Activated CD4-positive, alpha-beta T cell treated with anti-CD3 and anti-CD28 coated beads for 36 hours (primary cell): Measurements from ENCODE around the gene CLDN15. TPM values are rescaled to one million over a fixed set of nuclear protein-coding genes. Genes with fewer than 3 reads are reported as not detected.

Experiments used
- ATAC-seq: fragments of 200-7000 bp; cut with Tn5 transposase; one replicate; pipeline ENCODE4 v1.10.0; 2021; ENCODE audit warnings: mild to moderate bottlenecking, moderate library complexity
- CTCF ChIA-PET: fragments of 350-600 bp; sonication (Branson Sonifier 250); formaldehyde crosslinking; loops from one replicate; lab custom pipeline; 2021; ENCODE audit warnings: antibody characterized with exemption; lab: Charles Lee
- POLR2A ChIA-PET: fragments of 350-600 bp; sonication (Branson Sonifier 250); formaldehyde crosslinking; loops from one replicate; lab custom pipeline; 2021; ENCODE audit warnings: antibody characterized with exemption, inconsistent platforms; lab: Charles Lee
- DNase-seq: peaks from one replicate; pipeline ENCODE4 v3.0.0-alpha.2; 2020
- H3K27ac Mint-ChIP-seq: one replicate; pipeline ENCODE4 v1.8.0; 2021; ENCODE audit warnings: mixed read lengths
- H3K27me3 Mint-ChIP-seq: one replicate; pipeline ENCODE4 v1.8.0; 2021; ENCODE audit warnings: mixed read lengths
- H3K36me3 Mint-ChIP-seq: one replicate; pipeline ENCODE4 v1.8.0; 2021; ENCODE audit warnings: low read depth, mixed read lengths
- H3K4me1 Mint-ChIP-seq: one replicate; pipeline ENCODE4 v1.8.0; 2021; ENCODE audit warnings: mixed read lengths
- H3K4me3 Mint-ChIP-seq: one replicate; pipeline ENCODE4 v1.8.0; 2021; ENCODE audit warnings: mild to moderate bottlenecking, moderate library complexity, mixed read lengths
- H3K9me3 Mint-ChIP-seq: one replicate; pipeline ENCODE4 v1.8.0; 2021; ENCODE audit warnings: low read depth, mixed read lengths
- intact Hi-C, 2 experiments: fragments of 100-400 bp; cut with DNase I in 1 of 2; cut with micrococcal nuclease in 1 of 2; formaldehyde crosslinking; loops; one replicate each; pipeline versions ENCODE4 v1.14.2 to v1.15.1; 2022 to 2024; cut with DNase I, micrococcal nuclease
- total RNA-seq, 2 experiments: library from RNA; stranded (reverse); gene quantifications; one replicate each; pipeline ENCODE4 v1.2.3, GENCODE V29; 2021

CLDN15 gene
- total RNA-seq, 2 experiments from 2014 or later = 16.4 to 17.2 TPM

- ChIA-PET POLR2A (no interaction called here), CTCF (interaction anchor here (1.3 to 1.4 kb wide), 2 partner anchors 30 to 60 kb away, joined by 4 read pairs; no protein-coding TSS in a partner anchor)
- Mint-ChIP-seq H3K9me3 (no peaks in the 10 kb centered on the region), H3K27ac (no peak overlapping the region), H3K4me1 (peaks cover 19% of the 10 kb centered on the region), H3K4me3 (no peak overlapping the region), H3K27me3 (no peaks in the 10 kb centered on the region), H3K36me3 (peaks cover 19% of the 10 kb centered on the region)
- DNase-seq (no peak), ATAC-seq (no peak)
- intact Hi-C loops = no loop called here
Measured at GRCh38 chr7:101222275-101222830, 15.2 kb downstream of the CLDN15 start.

GRCh38 chr7:101220295-101220694 is 17.3 kb downstream of the CLDN15 start:
- peaks cover 31% of the 10 kb centered on the region for H3K4me1 Mint-ChIP-seq
- H3K27me3 Mint-ChIP-seq = no peaks in the 10 kb centered on the region
- ATAC-seq (no peak), DNase-seq (no peak)
- ChIA-PET POLR2A (no interaction called here), CTCF (interaction anchor here (0.7 to 4.3 kb wide), 5 partner anchors 8 to 367 kb away, joined by 3 to 38 read pairs (median 4); partner anchors contain the start of gene FIS1)
- H3K4me3 Mint-ChIP-seq = no peak overlapping the region
- no peak overlapping the region for H3K27ac Mint-ChIP-seq
- intact Hi-C loops = no loop called here
- H3K9me3 Mint-ChIP-seq = no peaks in the 10 kb centered on the region
- peaks cover 24% of the 10 kb centered on the region for H3K36me3 Mint-ChIP-seq

GRCh38 chr7:101218236-101219125 is 19.1 kb downstream of the CLDN15 start:
- intact Hi-C loops = loop anchor here (1.0 to 10.0 kb wide), 7 partner anchors 26 to 511 kb away; partner anchors contain the start of genes IFT22 (in 1 of the 2), POP7 (in 1 of the 2) and UFSP1 (in 1 of the 2)
- H3K27ac Mint-ChIP-seq = peak overlapping the region; percentile 85
- ChIA-PET CTCF (interaction anchor here (0.7 to 4.3 kb wide), 15 partner anchors 8 to 513 kb away, joined by 3 to 38 read pairs (median 6); partner anchors contain the start of genes FIS1 and POP7), POLR2A (interaction anchor here (0.6 to 1.6 kb wide), 5 partner anchors 8 to 512 kb away, joined by 3 to 9 read pairs (median 4); partner anchors contain the start of genes POP7 and SRRT)
- ATAC-seq (peak; percentile 11), DNase-seq (no peak)
- peak overlapping the region; percentile 99 for H3K4me3 Mint-ChIP-seq
- peaks cover 31% of the 10 kb centered on the region for H3K4me1 Mint-ChIP-seq
- peaks cover 20% of the 10 kb centered on the region for H3K36me3 Mint-ChIP-seq
- H3K27me3 Mint-ChIP-seq = no peaks in the 10 kb centered on the region
- H3K9me3 Mint-ChIP-seq = no peaks in the 10 kb centered on the region

- peaks cover 31% of the 10 kb centered on the region for H3K4me1 Mint-ChIP-seq
- DNase-seq = peak; percentile 97
- POLR2A ChIA-PET = interaction anchor here (0.5 to 1.6 kb wide), 7 partner anchors 9 to 1920 kb away, joined by 3 to 9 read pairs (median 3); partner anchors contain the start of genes POP7 and SRRT
- H3K4me3 Mint-ChIP-seq = peak within 1 kb of the TSS; percentile 99
- peak; percentile 88 for ATAC-seq
- intact Hi-C loops = loop anchor here (1.0 to 10.0 kb wide), 12 partner anchors 27 to 510 kb away; partner anchors contain the start of genes AP1S1 (in 1 of the 2), IFT22 (in 1 of the 2), POP7 (in 1 of the 2) and SRRT (in 1 of the 2)
- CTCF ChIA-PET = interaction anchor here (0.6 to 4.3 kb wide), 15 partner anchors 9 to 512 kb away, joined by 3 to 38 read pairs (median 6); partner anchors contain the start of genes FIS1 and POP7
- peak within 1 kb of the TSS; percentile 85 for H3K27ac Mint-ChIP-seq
- H3K36me3 Mint-ChIP-seq = peaks cover 18% of the 10 kb centered on the region
- H3K9me3 Mint-ChIP-seq = no peaks in the 10 kb centered on the region
- no peaks in the 10 kb centered on the region for H3K27me3 Mint-ChIP-seq
Measured at GRCh38 chr7:101217388-101218235, 20.0 kb downstream of the CLDN15 start, which contains the start of the genes PLOD3 and ZNHIT1. Gene PLOD3 (minus strand): TSS chr7:101217581. CDS start chr7:101217274, 307 bp downstream. Gene ZNHIT1 (plus strand): TSS chr7:101218165. CDS start chr7:101218196, 31 bp downstream.

GRCh38 chr7:101216860-101217387 is 20.7 kb downstream of the CLDN15 start:
- H3K9me3 Mint-ChIP-seq = no peaks in the 10 kb centered on the region
- ATAC-seq (peak; percentile 4), DNase-seq (no peak)
- H3K4me1 Mint-ChIP-seq = peaks cover 31% of the 10 kb centered on the region
- intact Hi-C loops = loop anchor here (1.0 to 10.0 kb wide), 7 partner anchors 63 to 510 kb away; partner anchors contain the start of genes AP1S1 (in 1 of the 2), POP7 (in 1 of the 2), SRRT (in 1 of the 2) and TRIM56 (in 1 of the 2)
- ChIA-PET POLR2A (interaction anchor here (1.6 kb wide), 1 partner anchor 27 kb away, joined by 7 read pairs; no protein-coding TSS in a partner anchor), CTCF (interaction anchor here (0.6 to 4.3 kb wide), 11 partner anchors 13 to 74 kb away, joined by 3 to 38 read pairs (median 6); partner anchors contain the start of gene FIS1)
- H3K27me3 Mint-ChIP-seq = no peaks in the 10 kb centered on the region
- H3K27ac Mint-ChIP-seq = peak overlapping the region; percentile 70
- peaks cover 16% of the 10 kb centered on the region for H3K36me3 Mint-ChIP-seq
- peak overlapping the region; percentile 99 for H3K4me3 Mint-ChIP-seq

GRCh38 chr7:101216001-101216859 is 21.4 kb downstream of the CLDN15 start:
- peak overlapping the region; percentile 70 for H3K27ac Mint-ChIP-seq
- peaks cover 31% of the 10 kb centered on the region for H3K4me1 Mint-ChIP-seq
- peak overlapping the region; percentile 99 for H3K4me3 Mint-ChIP-seq
- H3K36me3 Mint-ChIP-seq = peaks cover 16% of the 10 kb centered on the region
- no peaks in the 10 kb centered on the region for H3K27me3 Mint-ChIP-seq
- ChIA-PET CTCF (interaction anchor here (1.0 to 4.3 kb wide), 4 partner anchors 24 to 72 kb away, joined by 3 to 38 read pairs (median 9); partner anchors contain the start of gene FIS1), POLR2A (no interaction called here)
- no peaks in the 10 kb centered on the region for H3K9me3 Mint-ChIP-seq
- peak; percentile 24 for DNase-seq
- intact Hi-C loops = loop anchor here (5.0 to 10.0 kb wide), 2 partner anchors 69 to 509 kb away; partner anchors contain the start of gene POP7 (in 1 of the 2)
- ATAC-seq = no peak

GRCh38 chr7:101212014-101212413 is 25.6 kb downstream of the CLDN15 start:
- H3K4me1 Mint-ChIP-seq = peaks cover 12% of the 10 kb centered on the region
- intact Hi-C loops = loop anchor here in 1 of 2 experiments (10.0 kb wide), 1 partner anchor 73 kb away; no protein-coding TSS in a partner anchor
- POLR2A ChIA-PET = no interaction called here
- peaks cover 27% of the 10 kb centered on the region for H3K36me3 Mint-ChIP-seq
- no peak overlapping the region for H3K4me3 Mint-ChIP-seq
- no peak for DNase-seq
- no peaks in the 10 kb centered on the region for H3K9me3 Mint-ChIP-seq
- no peaks in the 10 kb centered on the region for H3K27me3 Mint-ChIP-seq
- CTCF ChIA-PET = no interaction called here
- ATAC-seq = no peak
- H3K27ac Mint-ChIP-seq = no peak overlapping the region

- H3K36me3 Mint-ChIP-seq = peaks cover 23% of the 10 kb centered on the region
- H3K27me3 Mint-ChIP-seq = no peaks in the 10 kb centered on the region
- ATAC-seq = no peak
- ChIA-PET POLR2A (no interaction called here), CTCF (no interaction called here)
- H3K9me3 Mint-ChIP-seq = no peaks in the 10 kb centered on the region
- peaks cover 9% of the 10 kb centered on the region for H3K4me1 Mint-ChIP-seq
- no peak overlapping the region for H3K27ac Mint-ChIP-seq
- intact Hi-C loops = loop anchor here in 1 of 2 experiments (10.0 kb wide), 1 partner anchor 73 kb away; no protein-coding TSS in a partner anchor
- no peak overlapping the region for H3K4me3 Mint-ChIP-seq
- DNase-seq = no peak
Measured at GRCh38 chr7:101211501-101211900, 26.1 kb downstream of the CLDN15 start.

- intact Hi-C loops = loop anchor here in 1 of 2 experiments (10.0 kb wide), 1 partner anchor 75 kb away; no protein-coding TSS in a partner anchor
- Mint-ChIP-seq H3K4me3 (no peak overlapping the region), H3K27ac (no peak overlapping the region), H3K36me3 (peaks cover 23% of the 10 kb centered on the region), H3K4me1 (no peaks in the 10 kb centered on the region), H3K27me3 (no peaks in the 10 kb centered on the region), H3K9me3 (no peaks in the 10 kb centered on the region)
- ChIA-PET POLR2A (no interaction called here), CTCF (no interaction called here)
- ATAC-seq = no peak
- no peak for DNase-seq
Measured at GRCh38 chr7:101210143-101210542, 27.5 kb downstream of the CLDN15 start.
